HG02840 (cell line): ENCODE data around the gene MYH10.

Experiments
- ATAC-seq: cut with Tn5 transposase; IDR thresholded peaks from one replicate; pipeline ENCODE4 v1.9.1; 2021; ENCODE audit warnings: mild to moderate bottlenecking, moderate library complexity, moderate number of reproducible peaks; ENCODE audit not compliant: unreplicated experiment, low FRiP score

MYH10 gene

DNA sequence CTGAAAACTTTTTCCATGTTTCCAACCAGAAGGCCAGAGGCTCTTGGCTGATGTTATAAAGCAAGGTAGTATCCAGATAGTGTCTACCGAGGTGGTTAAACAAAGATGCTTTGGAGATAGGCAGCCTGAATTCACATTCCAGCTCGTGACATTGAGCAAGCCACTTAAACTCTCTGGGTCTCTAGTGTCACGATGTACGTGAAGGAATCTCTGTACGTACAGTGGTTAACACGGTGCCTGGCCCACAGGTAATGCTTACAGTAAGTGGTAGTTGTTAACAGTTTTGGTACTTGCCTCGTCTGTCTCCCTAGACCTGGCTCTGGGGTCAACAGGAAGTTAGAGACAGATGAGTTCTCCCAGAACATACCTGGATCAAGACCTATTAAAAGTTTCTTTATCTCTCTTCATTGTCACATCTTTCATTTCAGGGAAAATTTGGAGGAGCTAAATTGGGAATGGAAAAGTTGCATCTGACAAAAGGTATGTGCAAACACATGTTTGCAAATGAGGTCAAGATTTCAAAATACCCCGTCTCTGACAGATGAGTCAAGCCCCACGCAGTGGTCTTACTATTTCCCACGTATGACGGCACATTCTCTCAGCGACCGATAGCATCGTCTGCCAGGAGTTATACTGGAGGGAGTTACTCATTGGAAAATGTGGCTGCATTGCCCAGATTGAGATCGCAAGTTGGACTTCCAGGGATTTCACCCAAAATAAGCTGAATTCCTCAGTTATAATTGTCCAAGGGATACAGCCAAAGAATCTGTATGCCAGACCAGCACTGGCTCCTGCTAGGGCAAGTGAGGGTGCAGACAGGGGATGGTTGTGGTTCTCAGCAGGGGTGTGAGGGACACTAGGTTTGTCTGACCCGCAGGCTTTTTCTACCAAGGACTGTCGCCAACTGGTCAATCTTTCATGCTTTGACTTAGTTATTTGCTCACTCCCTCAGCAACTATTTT, 18.9 kb upstream of the MYH10 start:
- ATAC-seq, result no peak

DNA sequence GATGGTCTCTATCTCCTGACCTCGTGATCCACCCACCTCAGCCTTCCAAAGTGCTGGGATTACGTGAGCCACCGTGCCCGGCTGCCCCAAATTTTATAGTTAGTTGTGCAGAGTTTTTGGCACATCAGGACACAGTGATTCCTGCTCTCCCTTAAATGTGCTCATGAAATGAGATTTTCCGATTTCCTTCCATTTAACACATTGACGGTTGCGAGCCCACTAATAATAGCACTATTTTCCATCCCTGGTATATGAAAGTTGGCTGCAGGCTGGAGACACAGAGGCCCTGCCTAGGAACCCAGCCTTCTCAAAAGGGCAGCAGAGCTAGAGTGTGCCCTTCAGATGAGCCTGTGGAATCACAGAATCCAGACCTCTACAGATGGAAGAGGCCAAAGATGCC, 17.4 kb upstream of the MYH10 start:
- ATAC-seq, result no peak

DNA sequence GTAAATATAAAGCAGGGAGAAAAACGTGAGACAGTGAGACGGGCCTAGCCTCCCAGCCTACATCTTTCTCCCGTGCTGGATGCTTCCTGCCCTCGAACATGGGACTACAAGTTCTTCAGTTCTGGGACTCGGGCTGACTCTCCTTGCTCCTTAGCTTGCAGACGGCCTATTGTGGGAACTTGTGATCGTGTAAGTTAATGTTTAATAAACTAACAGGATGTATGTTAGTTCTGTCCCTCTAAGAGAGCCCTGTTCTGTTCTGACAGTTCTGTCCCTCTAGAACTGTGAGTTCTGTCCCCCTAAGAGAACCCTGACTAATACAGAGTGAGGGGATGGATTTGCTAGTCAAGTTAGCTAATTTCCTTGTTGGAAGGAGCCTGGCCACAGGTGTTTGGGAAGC, 16.7 kb upstream of the MYH10 start:
- no peak for ATAC-seq

DNA sequence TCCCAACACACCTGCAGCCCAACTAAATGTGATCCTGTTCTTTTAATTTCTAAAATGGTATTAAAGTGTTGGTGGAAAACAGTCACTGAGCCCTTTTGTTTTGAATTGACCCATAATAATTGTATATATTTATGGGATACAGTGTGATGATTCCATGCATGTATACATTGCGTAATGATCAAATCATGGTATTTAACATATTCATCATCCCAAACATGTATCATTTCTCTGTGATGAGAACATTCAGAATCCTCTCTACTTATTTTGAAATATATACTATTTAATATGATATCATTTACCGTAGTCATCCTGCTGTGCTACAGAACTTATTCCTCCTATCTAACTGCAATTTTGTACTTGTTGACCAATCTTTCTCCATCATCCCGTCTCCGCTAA, 14.0 kb upstream of the MYH10 start:
- ATAC-seq, result no peak

DNA sequence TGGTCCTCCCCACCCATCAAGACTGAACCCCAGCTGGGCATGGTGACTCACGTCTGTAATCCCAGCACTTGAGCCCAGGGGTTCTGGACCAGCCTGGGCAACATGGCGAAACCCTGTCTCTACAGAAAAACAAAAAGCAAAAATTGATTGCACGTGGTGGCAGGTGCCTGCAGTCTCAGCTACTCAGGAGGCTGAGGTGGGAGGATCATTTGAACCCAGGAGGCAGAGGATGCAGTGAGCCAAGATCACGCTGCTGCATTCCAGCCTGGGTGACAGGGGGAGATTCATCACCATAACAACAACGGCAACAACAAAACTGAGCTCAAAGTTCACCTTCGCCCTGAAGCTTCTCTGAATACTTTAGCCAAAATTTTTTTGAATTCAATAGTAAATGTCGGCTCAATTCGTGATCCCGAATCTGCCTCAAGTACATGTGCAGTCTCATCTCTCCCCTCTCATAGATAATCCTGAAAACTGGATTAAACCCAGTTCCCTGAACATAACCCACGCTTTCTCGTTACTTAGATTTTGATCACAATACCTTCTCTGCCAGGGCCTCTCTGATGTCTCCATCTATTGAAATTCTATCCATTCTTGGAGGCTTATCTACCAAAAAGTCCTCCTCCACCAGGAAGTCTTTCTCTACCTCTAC, 13.5 kb upstream of the MYH10 start:
- ATAC-seq, result no peak

DNA sequence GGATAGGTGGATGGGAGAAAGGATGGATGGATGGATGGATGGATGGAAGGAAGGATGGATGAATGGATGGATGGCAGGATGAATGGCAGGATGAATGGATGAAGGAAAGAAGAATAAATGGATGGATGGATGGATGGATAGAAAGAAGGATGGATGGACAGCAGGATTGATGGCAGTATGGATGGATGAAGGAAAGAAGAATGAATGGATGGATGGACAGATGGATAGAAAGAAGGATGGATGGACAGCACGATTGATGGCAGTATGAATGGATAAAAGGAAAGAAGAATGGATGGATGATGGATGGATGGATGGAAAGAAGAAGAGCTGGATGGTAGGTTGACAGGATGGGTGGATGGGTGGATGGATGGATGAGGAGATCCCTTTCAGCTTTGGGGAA, 9.2 kb upstream of the MYH10 start:
- ATAC-seq, result no peak

DNA sequence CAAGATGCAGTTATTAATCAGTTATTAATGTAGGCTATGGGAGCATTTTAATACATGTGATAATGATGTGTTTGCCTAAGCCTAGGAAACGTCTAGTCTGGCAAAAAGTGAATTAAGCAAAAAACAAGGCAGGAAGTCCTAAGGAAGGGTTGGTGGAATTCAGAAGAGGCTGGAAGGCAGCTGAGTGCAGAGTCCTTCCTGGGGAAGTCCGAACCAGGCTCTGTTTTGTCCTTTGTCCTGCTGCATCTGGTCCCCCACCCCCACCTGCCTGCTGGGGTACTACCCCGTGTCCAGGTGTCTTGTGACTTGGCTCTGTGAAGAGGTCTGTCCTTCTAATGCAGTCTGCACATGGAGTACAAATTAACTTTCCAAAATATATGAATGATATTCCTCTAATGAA, 1.5 kb upstream of the MYH10 start:
- ATAC-seq, result no peak

DNA sequence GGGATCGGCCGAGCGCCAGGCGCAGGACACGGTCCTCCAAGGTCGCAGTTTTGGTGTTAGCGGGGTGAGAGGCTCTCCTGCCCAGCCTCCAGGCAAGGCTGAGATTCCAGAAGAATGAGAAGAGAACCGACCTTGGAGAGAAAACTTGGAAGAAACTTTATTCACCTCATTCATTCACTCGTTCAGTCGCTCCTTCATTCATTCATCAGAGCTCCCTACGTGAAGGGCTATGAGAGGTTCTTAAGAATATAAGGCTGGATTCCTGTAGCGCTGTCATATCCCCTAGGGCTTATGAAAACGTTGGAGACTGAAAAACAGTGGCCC, 991 bp upstream of the MYH10 start:
- no peak for ATAC-seq

DNA sequence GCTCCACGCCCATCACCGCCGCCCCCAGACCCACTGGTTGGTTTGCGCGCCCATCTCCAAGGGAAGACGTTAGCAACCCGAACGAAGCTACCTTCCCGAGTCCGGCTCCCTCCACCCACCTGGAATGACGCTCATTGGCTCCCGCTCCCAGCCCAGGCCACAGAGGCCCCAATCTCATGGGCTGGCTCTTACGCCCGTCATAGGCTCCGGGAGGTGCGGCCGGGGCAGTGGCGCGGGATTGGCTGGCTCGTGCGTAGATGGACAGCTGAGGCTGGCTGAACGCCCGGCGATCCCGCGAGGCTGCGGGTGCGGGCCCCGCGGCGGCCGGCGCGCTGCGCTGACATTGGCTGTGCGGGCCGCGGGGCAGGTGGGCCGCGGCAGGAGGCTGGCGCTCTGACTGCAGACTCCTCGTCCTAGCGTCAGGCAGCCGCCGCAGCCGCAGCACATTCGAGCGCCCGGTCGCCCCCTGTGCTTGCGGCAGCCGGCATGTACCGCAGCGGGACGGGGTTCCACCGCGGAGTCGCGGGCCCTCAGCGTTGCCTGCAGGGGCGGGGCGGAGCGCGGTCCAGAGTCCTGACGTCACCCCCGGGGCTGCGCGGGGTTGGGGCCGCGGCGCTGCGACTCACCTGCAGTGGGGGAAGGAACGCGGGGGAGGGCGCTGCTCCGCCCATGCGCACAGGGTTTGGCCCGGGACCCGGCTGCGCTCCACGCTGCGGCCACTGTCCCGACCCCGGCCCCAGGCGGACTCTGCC, 453 bp upstream of the MYH10 start:
- peak; percentile 93 for ATAC-seq

DNA sequence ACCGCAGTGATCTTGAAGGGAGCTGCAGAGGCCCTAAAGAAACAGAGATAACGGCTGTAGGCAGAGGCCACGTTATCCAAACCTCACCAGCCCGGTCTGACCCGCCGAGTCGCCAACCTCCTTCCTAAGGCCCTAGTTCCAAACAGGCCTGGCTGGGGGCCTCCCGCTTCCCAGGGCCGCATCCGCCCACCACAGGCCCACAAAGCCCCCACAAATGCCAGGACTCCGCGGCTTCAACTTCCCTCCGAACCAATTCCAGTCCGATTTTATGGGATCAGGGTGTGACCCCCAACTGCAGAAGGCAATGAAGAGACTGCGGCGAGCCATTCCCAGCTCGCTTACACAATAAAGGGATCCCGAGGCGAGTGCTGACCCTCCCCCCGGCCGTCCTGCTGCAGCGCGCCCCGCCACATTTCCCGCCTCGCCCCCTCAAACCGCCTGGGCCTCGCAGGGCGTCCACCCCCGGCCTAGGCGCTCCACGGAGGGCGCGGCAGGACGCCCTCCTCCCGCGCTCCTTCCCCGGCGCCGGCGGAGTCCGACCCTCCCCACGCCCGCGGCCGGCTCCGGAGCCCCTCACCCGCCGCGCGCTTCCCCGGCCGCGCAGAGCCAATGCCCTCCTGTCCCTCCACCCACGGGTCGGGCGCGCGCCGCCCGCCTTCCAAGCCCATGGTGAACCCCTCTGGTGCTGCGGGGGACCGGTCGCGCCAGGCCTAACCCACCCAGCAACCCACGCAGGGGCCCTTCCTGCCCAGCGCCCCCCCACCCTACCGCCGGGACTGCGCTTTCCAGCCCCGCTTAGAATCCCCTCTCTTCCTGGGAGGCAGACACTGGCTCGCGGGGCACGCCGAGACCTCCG, 926 bp downstream of the MYH10 start:
- ATAC-seq, result no peak

DNA sequence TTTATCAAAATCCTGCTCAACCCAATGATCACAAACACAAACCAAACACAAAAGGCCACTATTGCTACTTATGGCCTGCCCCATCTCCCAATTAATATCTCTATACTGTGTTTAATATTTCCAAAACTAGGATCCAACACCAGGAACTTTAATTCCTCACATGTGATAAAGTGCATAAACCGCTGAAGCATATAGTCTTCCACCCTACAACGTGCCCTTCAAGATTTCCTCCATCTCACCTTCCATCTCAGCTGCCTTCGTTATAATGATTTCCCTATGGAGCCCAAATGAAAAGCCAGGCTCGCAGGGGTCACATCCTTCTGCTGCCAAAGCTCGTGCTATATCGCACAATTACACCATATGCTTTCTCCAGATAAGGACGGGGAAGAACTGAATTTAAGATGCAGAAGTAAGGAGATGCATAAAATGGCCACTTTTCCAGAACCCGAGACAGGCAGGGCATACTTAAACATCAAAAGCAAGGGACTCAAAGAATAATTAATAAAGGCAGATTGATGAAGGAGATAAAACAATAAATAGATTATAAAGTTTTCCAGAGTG, 1.8 kb downstream of the MYH10 start:
- no peak for ATAC-seq

DNA sequence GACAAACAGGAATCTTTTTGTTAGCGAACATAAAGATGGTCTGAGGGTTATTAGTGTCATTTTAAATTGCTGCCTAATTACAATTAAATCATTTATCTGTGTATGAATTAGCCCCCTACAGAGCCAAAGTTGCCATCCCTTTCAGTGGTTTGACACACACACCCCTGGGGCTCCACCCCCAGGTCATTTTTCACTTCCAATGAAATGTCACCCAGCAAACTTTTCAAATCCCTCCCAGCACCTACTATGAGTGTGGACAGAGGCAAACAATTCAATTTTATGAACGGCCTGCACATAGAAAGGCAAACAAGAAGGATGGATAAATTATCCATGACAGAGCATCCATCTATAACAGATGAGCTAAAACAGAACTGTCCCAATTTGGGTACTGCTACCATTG, 2.4 kb downstream of the MYH10 start:
- no peak for ATAC-seq

DNA sequence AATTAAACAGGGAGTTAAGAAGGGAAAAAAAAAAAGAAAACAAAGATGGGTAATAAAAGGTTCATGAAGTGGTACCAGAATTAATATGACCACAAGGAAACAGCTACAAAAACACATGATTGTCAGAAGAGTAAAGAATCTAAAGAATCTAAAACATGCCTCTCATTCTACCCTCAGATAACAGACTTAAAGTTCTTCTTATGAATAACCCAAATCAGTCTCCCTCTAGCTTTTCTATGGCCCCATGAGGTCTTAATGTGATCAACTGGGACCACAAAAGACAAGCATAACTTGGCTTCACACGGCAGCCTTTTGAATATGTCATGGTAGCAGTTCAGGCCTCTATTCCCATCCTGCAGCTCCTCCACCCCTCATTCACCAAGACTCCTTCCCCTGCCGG, 6.9 kb downstream of the MYH10 start:
- ATAC-seq, result no peak

DNA sequence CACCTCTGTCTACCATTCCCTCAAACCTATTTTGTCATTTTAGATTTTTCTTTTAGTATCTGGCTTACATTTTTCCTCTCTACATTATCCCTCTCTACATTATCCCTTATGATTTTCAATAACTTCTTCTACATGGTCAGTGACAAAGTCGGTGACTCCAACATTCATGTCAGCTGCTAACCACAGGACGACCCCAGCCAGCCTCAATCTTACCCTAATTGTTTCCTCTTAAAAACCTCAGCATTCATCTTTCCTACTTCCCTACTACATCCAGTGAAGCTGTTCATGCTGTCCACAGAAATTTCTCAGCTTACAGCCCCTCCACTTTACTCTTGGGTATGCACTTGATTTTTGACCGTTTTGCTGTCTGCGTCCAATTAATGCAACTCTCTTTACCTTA, 8.3 kb downstream of the MYH10 start:
- ATAC-seq, result no peak

DNA sequence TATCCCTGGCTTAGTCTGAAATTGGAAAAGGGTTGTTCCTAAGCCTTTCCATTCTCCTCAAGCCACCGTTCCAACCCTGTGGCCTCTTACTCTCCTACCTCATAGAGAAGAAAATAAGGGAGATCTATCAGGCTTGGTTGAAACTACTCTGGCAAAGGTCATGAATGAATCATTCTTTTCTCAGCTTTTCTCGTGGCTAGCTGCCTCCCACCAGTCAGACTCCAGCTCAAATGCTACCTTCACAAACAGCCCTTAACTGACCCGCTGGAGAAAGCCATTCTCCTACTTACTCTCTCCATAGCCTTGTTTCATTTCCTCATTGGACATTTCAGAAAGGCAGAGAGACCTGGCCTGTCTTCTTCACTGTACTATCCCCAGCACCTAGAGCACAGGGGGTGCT, 8.9 kb downstream of the MYH10 start:
- no peak for ATAC-seq

DNA sequence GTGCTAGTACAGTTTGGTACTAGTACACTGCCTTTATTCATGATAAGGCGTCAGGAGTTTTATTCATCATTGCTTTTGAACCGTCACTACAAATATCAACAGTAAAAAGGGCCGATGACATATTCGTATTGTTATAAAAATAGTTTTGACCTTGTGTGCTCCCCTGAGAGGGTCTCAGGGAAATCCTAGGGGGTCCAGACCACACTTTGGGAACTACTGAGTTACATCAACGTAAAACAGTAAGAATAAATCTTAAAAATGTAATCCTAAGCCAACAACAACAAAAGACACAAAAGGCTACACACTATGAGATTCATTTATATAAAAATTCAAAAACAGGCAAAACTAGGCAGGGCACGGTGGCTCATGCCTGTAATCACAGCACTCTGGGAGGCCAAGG, 11.2 kb downstream of the MYH10 start:
- no peak for ATAC-seq

DNA sequence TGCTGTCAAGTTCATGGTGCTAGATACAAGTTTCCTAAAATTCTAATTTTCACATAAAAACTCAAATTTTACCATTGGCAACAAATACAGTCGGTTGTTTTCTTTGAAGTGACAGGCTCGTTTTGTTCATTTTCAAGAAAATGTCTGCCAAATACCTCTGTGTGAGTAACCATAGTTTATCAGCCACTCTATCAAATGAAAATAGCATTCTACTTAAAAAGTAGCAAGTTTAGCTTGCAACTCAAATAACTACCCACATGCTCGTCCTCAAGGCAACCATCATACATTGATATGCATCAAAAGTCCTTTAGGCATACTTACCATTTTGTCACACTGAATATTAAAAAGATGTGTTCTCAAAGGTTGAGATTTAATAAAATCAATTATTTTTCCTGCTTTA, 11.7 kb downstream of the MYH10 start:
- ATAC-seq, result no peak

DNA sequence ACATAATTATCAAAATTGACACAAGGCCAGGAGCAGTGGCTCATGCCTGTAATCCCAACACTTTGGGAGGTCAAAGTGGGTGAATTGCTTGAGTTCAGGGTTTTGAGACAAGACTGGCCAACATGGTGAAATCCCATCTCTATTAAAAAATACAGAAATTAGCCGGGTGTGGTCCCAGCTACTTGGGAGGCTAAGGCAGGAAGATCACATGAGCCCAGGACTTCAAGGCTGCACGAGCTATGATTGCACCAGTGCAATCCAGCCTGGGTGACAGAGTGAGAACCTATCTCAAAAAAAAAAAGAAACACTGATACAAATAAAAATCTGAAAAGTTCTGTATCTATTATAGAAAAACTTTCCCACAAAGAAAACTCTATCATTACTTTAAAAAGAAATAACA, 15.5 kb downstream of the MYH10 start:
- no peak for ATAC-seq

DNA sequence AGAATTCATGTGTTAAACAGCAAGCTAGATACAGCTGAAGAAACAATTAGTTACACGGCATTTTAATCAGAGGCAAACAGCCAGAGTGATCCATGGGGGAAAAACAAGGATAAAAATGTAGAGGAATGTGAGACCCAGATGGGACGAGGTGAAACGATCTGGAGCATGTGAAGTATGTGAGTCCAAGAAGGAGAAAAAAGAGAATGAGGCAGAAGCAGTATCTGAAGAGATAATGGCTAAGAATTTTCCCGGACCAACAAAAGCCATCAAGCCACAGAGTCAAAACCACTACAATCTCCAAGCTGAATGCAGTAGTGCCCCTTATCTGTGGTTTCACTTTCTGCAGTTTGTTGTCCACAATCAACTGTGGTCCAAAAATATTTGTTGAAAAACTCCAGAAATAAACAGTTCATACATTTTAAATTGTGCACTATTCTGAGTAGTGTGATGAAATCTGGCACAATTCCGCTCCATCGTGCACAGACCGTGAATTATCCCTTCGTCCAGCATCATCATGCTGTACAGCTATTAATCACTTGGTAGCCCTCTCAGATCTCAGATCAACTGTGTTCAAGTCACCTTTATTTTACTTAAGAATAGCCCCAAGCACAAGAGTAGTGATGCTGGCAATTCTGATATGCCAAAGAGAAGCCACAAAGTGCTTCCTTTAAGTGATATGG, 18.8 kb downstream of the MYH10 start:
- ATAC-seq, result no peak

DNA sequence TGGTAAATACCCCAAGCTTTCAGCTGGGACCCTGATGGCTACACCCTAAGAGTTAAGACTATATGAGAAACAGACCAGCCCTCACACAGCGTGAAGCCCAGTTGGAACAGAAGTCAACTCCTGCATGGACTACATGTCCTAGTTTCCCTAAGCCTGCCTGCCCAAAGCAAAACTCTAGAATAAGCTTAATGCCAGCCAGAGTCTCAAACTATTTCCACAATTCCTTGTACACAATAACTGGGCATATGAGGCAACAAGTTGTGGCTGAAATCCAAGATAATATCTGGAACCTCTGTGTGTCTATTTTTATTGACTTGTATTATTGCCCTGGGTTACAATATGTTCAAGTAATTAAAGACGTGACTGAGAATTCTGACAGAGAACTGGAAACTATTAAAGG, 19.4 kb downstream of the MYH10 start:
- no peak for ATAC-seq
